H1 (cell line): ENCODE measurements around the gene SNAP47. TPM values are rescaled to one million over a fixed set of nuclear protein-coding genes. Genes with fewer than 3 reads are reported as not detected.

Experiments used
- CHD7 ChIP-seq: fragments of 300-600 bp; sonication (generic); IDR thresholded peaks from 2 replicates; pipeline ENCODE4 v1.7.1; 2012; ENCODE audit warnings: low read length, moderate library complexity, mild to moderate bottlenecking, inconsistent platforms; ENCODE audit not compliant: insufficient replicate concordance
- KDM5A ChIP-seq: fragments of 200-600 bp; IDR thresholded peaks from 2 replicates; pipeline ENCODE4 v1.7.1; 2012; ENCODE audit warnings: mild to moderate bottlenecking, low read length, inconsistent platforms, mixed read lengths
- NANOG ChIP-seq: IDR thresholded peaks from 2 replicates; pipeline ENCODE4 v1.6.1; 2011; ENCODE audit warnings: low read length, low read depth, mild to moderate bottlenecking, inconsistent platforms; ENCODE audit not compliant: insufficient read depth, poor library complexity, severe bottlenecking
- POLR2AphosphoS5 ChIP-seq: IDR thresholded peaks from 2 replicates; pipeline ENCODE4 v1.6.1; 2011; ENCODE audit warnings: low read depth, low read length
- SP2 ChIP-seq: IDR thresholded peaks from 2 replicates; pipeline ENCODE4 v1.6.1; 2012; ENCODE audit warnings: mild to moderate bottlenecking, low read length, inconsistent platforms
- SP4 ChIP-seq: IDR thresholded peaks from 2 replicates; pipeline ENCODE4 v1.6.1; 2012; ENCODE audit warnings: low read length, inconsistent platforms
- TCF12 ChIP-seq: IDR thresholded peaks from 2 replicates; pipeline ENCODE4 v1.6.1; 2011; ENCODE audit warnings: low read depth, mild to moderate bottlenecking, low read length
- polyA plus RNA-seq, 7 experiments: library from polyadenylated mRNA; depleted of rRNA in 3 of 7; stranded (reverse) in 5 of 7; unstranded in 2 of 7; fragments of >200 nt in 5 of 7; fragments of 200-250 nt in 2 of 7; gene quantifications; 1 replicate in 5 of 7; 2 replicates in 1 of 7; 4 replicates in 1 of 7; pipeline versions ENCODE4 v1.2.1 to v1.2.3, GENCODE V29; 2011 to 2013; ENCODE audit warnings: missing spikeins in 2 of 7, mixed read lengths in 2 of 7
- total RNA-seq: library from RNA; stranded (reverse); fragmentation: NEBNext Ultra II Directional; extraction: Animal tissue kit (Norgen Biotek cat#: 25700); gene quantifications from 2 replicates; pipeline ENCODE4 v1.2.1, GENCODE V29; 2021

Gene SNAP47
- total and polyA plus RNA-seq, 2 of the 8 experiments (the other 6 are each of a cell fraction or from before 2014, with no cell fraction given), result 37.6 to 42.2 TPM

GRCh38 chr1:227805606-227806197 lies 70.5 kb downstream of the SNAP47 start (continued):
- TF ChIP-seq CHD7 (no peak), KDM5A (no peak), POLR2AphosphoS5 (no peak), SP2 (no peak), SP4 (no peak), TCF12 (no peak), NANOG (no peak)
